KMS-11 (cell line): Measurements from ENCODE around the gene RAB13.

Source experiments
- H2AFZ ChIP-seq: fragments of 200-600 bp; sonication (generic); 2 replicates; pipeline ENCODE4 v1.6.1; 2016; ENCODE audit warnings: antibody characterized with exemption, mixed run types, low read depth
- H3K27ac ChIP-seq: fragments of 200-600 bp; sonication (generic); 2 replicates; pipeline ENCODE4 v1.6.1; 2016; ENCODE audit warnings: mild to moderate bottlenecking, mixed run types
- H3K27me3 ChIP-seq: fragments of 200-600 bp; sonication (generic); 2 replicates; pipeline ENCODE4 v1.6.1; 2017; ENCODE audit warnings: mild to moderate bottlenecking, low read depth, mixed run types, moderate library complexity; ENCODE audit not compliant: insufficient read depth
- H3K36me3 ChIP-seq: fragments of 200-600 bp; sonication (generic); 2 replicates; pipeline ENCODE4 v1.6.1; 2017; ENCODE audit warnings: mild to moderate bottlenecking, mixed run types; ENCODE audit not compliant: insufficient read depth
- H3K4me1 ChIP-seq: fragments of 200-600 bp; sonication (generic); 2 replicates; pipeline ENCODE4 v1.6.1; 2016; ENCODE audit warnings: mild to moderate bottlenecking, low read depth, mixed run types; ENCODE audit not compliant: poor library complexity, severe bottlenecking
- H3K4me2 ChIP-seq: fragments of 200-600 bp; sonication (generic); 2 replicates; pipeline ENCODE4 v1.7.0; 2016; ENCODE audit warnings: mild to moderate bottlenecking, mixed run types
- H3K4me3 ChIP-seq: fragments of 200-600 bp; sonication (generic); IDR thresholded peaks from 2 replicates; pipeline ENCODE4 v1.6.1; 2017; ENCODE audit warnings: low read depth, low read length, mixed read lengths; ENCODE audit not compliant: insufficient read depth
- H3K79me2 ChIP-seq: fragments of 200-600 bp; sonication (generic); 2 replicates; pipeline ENCODE4 v1.6.1; 2016; ENCODE audit warnings: low read depth, mixed run types; ENCODE audit not compliant: insufficient read depth
- H3K9ac ChIP-seq: fragments of 200-600 bp; sonication (generic); 2 replicates; pipeline ENCODE4 v1.6.1; 2016; ENCODE audit warnings: mild to moderate bottlenecking, mixed run types
- H4K20me1 ChIP-seq: fragments of 200-600 bp; sonication (generic); 2 replicates; pipeline ENCODE4 v1.6.1; 2016; ENCODE audit warnings: mild to moderate bottlenecking, mixed run types; ENCODE audit not compliant: insufficient read depth
- CTCF ChIP-seq: fragments of 200-600 bp; sonication (generic); conservative IDR thresholded peaks from 2 replicates; pipeline ENCODE4 v1.6.1; 2017; ENCODE audit warnings: low read depth, mild to moderate bottlenecking, antibody characterized with exemption, low read length, moderate library complexity, mixed read lengths

The RAB13 gene

GRCh38 chr1:153936011-153936802 lies 49.9 kb downstream of the RAB13 start:
- Histone ChIP-seq H3K36me3 (no peaks in the 10 kb centered on the region), H3K4me2 (no peak overlapping the region), H3K4me3 (no peak overlapping the region), H4K20me1 (no peaks in the 10 kb centered on the region), H3K4me1 (no peaks in the 10 kb centered on the region), H3K27me3 (no peaks in the 10 kb centered on the region), H3K9ac (no peak overlapping the region), H2AFZ (no peak overlapping the region), H3K79me2 (no peaks in the 10 kb centered on the region), H3K27ac (no peak overlapping the region)
- no peak for TF ChIP-seq CTCF

- Histone ChIP-seq H3K4me2 (no peak overlapping the region), H2AFZ (no peak overlapping the region), H3K79me2 (no peaks in the 10 kb centered on the region), H3K9ac (no peak overlapping the region), H3K27me3 (no peaks in the 10 kb centered on the region), H3K27ac (no peak overlapping the region), H4K20me1 (no peaks in the 10 kb centered on the region), H3K4me1 (no peaks in the 10 kb centered on the region), H3K36me3 (no peaks in the 10 kb centered on the region), H3K4me3 (no peak overlapping the region)
- TF ChIP-seq CTCF: no peak
Measured at GRCh38 chr1:153934746-153935145, 51.4 kb downstream of the RAB13 start.

GRCh38 chr1:153933955-153934354 lies 52.2 kb downstream of the RAB13 start:
- H3K9ac ChIP-seq: no peak overlapping the region
- H3K27ac ChIP-seq: no peak overlapping the region

GRCh38 chr1:153933430-153933829 lies 52.7 kb downstream of the RAB13 start:
- no peaks in the 10 kb centered on the region for H3K4me1 ChIP-seq
- H4K20me1 ChIP-seq: no peaks in the 10 kb centered on the region
- no peaks in the 10 kb centered on the region for H3K79me2 ChIP-seq
- H3K4me2 ChIP-seq: no peak overlapping the region
- no peak overlapping the region for H2AFZ ChIP-seq
- TF ChIP-seq CTCF: no peak
- no peak overlapping the region for H3K27ac ChIP-seq
- H3K36me3 ChIP-seq: no peaks in the 10 kb centered on the region
- no peak overlapping the region for H3K4me3 ChIP-seq
- no peak overlapping the region for H3K9ac ChIP-seq
- H3K27me3 ChIP-seq: no peaks in the 10 kb centered on the region

More at GRCh38 chr1:153933955-153934354, 52.2 kb downstream of the RAB13 start:
- Histone ChIP-seq H3K36me3 (no peaks in the 10 kb centered on the region), H4K20me1 (no peaks in the 10 kb centered on the region), H3K4me1 (no peaks in the 10 kb centered on the region), H3K4me2 (no peak overlapping the region), H3K79me2 (no peaks in the 10 kb centered on the region), H3K27me3 (no peaks in the 10 kb centered on the region), H3K4me3 (no peak overlapping the region), H2AFZ (no peak overlapping the region)
- no peak for TF ChIP-seq CTCF
